Parathyroid adenoma (tissue), 2 donors: ENCODE data around the gene MYOCOS.
"Not testable (repeated sequence)": the region's sequence is repeated elsewhere in the genome, so short reads cannot be mapped to it uniquely, and the experiment has no call there.

Experiments used
- H2AFZ ChIP-seq: fragments of 300-600 bp; sonication (generic); one replicate; pipeline ENCODE4 v1.7.0; 2017; ENCODE audit warnings: antibody characterized with exemption, mild to moderate bottlenecking
- H3K27ac ChIP-seq: fragments of 300-600 bp; sonication (generic); one replicate; pipeline ENCODE4 v1.7.0; 2017
- H3K27me3 ChIP-seq: fragments of 300-600 bp; sonication (generic); one replicate; pipeline ENCODE4 v1.7.0; 2017; ENCODE audit warnings: low read length; ENCODE audit not compliant: control insufficient read depth, insufficient read depth
- H3K36me3 ChIP-seq: fragments of 300-600 bp; sonication (generic); one replicate; pipeline ENCODE4 v1.7.0; 2017; ENCODE audit warnings: low read length; ENCODE audit not compliant: control insufficient read depth, insufficient read depth
- H3K4me1 ChIP-seq: fragments of 300-600 bp; sonication (generic); one replicate; pipeline ENCODE4 v1.7.0; 2017; ENCODE audit warnings: control low read depth
- H3K4me2 ChIP-seq: fragments of 300-600 bp; sonication (generic); one replicate; pipeline ENCODE4 v1.7.0; 2017; ENCODE audit warnings: low read length
- H3K4me3 ChIP-seq: fragments of 300-600 bp; sonication (generic); one replicate; pipeline ENCODE4 v1.7.0; 2017; ENCODE audit warnings: low read depth, low read length
- H3K79me2 ChIP-seq: fragments of 300-600 bp; sonication (generic); one replicate; pipeline ENCODE4 v1.7.0; 2017; ENCODE audit warnings: control low read depth
- H3K9ac ChIP-seq: fragments of 300-600 bp; sonication (generic); one replicate; pipeline ENCODE4 v1.7.0; 2017; ENCODE audit warnings: mild to moderate bottlenecking
- H3K9me3 ChIP-seq: fragments of 300-600 bp; sonication (generic); one replicate; pipeline ENCODE4 v1.7.0; 2017; ENCODE audit warnings: low read length; ENCODE audit not compliant: control insufficient read depth
- CTCF ChIP-seq: fragments of 300-600 bp; sonication (generic); IDR thresholded peaks from one replicate; pipeline ENCODE4 v1.7.0; 2017; ENCODE audit warnings: antibody characterized with exemption, mild to moderate bottlenecking
- donor health status: primary hyperparathyroidism.

MYOCOS gene

GRCh38 chr1:171606402-171606941, 15.6 kb upstream of the MYOCOS start:
- H3K4me3 ChIP-seq = no peak overlapping the region
- no peaks in the 10 kb centered on the region for H3K27me3 ChIP-seq
- H3K4me1 ChIP-seq = no peaks in the 10 kb centered on the region
- no peak overlapping the region for H3K27ac ChIP-seq
- H3K9ac ChIP-seq = no peak overlapping the region
- H3K4me2 ChIP-seq = no peak overlapping the region
- no peaks in the 10 kb centered on the region for H3K79me2 ChIP-seq
- H3K36me3 ChIP-seq = no peaks in the 10 kb centered on the region
- no peak for TF ChIP-seq CTCF
- no peaks in the 10 kb centered on the region for H3K9me3 ChIP-seq
- no peak overlapping the region for H2AFZ ChIP-seq

GRCh38 chr1:171610385-171610784, 11.7 kb upstream of the MYOCOS start:
- H3K9ac ChIP-seq = no peak overlapping the region
- no peak overlapping the region for H3K27ac ChIP-seq
- no peaks in the 10 kb centered on the region for H3K9me3 ChIP-seq
- H2AFZ ChIP-seq = no peak overlapping the region
- H3K79me2 ChIP-seq = no peaks in the 10 kb centered on the region
- no peaks in the 10 kb centered on the region for H3K36me3 ChIP-seq
- no peak overlapping the region for H3K4me3 ChIP-seq
- TF ChIP-seq CTCF = no peak
- no peaks in the 10 kb centered on the region for H3K4me1 ChIP-seq
- H3K4me2 ChIP-seq = no peak overlapping the region
- H3K27me3 ChIP-seq = no peaks in the 10 kb centered on the region

- Histone ChIP-seq H3K9me3 (no peaks in the 10 kb centered on the region), H3K79me2 (no peaks in the 10 kb centered on the region), H3K27me3 (no peaks in the 10 kb centered on the region), H3K9ac (no peak overlapping the region), H3K27ac (no peak overlapping the region), H3K36me3 (no peaks in the 10 kb centered on the region), H3K4me3 (no peak overlapping the region), H3K4me2 (no peak overlapping the region), H2AFZ (no peak overlapping the region), H3K4me1 (no peaks in the 10 kb centered on the region)
- no peak for TF ChIP-seq CTCF
These were observed 10.7 kb upstream of the MYOCOS start for GRCh38 chr1:171611306-171611705.

- Histone ChIP-seq H3K9me3 (no peaks in the 10 kb centered on the region), H3K4me1 (no peaks in the 10 kb centered on the region), H3K9ac (no peak overlapping the region), H3K27me3 (no peaks in the 10 kb centered on the region), H3K27ac (no peak overlapping the region), H3K4me3 (no peak overlapping the region), H3K79me2 (no peaks in the 10 kb centered on the region), H3K4me2 (no peak overlapping the region), H2AFZ (no peak overlapping the region), H3K36me3 (no peaks in the 10 kb centered on the region)
- no peak for TF ChIP-seq CTCF
These were observed 8.8 kb upstream of the MYOCOS start for GRCh38 chr1:171613282-171613681.

- not testable (repeated sequence) for H3K4me2 ChIP-seq, H3K27ac ChIP-seq, H3K4me1 ChIP-seq, H3K4me3 ChIP-seq, H3K9me3 ChIP-seq, H3K9ac ChIP-seq, H3K27me3 ChIP-seq, H2AFZ ChIP-seq, H3K79me2 ChIP-seq, H3K36me3 ChIP-seq
These were observed 6.7 kb upstream of the MYOCOS start for GRCh38 chr1:171615122-171615906.
